HG03280 (cell line): ENCODE results near the gene GRK5.

ENCODE experiments used
- ATAC-seq: cut with Tn5 transposase; IDR thresholded peaks from one replicate; pipeline ENCODE4 v1.9.1; 2021; ENCODE audit warnings: mild to moderate bottlenecking, moderate library complexity; ENCODE audit not compliant: unreplicated experiment

GRK5 gene

GRCh38 chr10:119498889-119499676 is 291.7 kb downstream of the GRK5 start:
- no peak for ATAC-seq

DNA sequence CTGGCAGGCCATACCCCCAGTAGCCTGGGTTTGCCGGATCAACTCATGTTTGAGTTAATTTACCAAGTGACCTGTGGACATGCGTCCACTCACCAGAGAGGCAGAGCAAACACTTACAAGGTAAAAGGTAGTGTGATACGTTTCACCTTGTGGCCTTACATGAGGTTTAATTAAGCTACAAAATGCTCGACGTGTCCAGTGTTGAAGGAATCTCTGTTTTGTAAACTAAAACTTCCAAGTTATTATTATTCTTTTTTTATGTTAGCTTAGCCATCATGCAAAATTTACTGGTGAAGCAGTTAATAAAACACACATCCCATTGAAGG is 292.3 kb downstream of the GRK5 start:
- ATAC-seq = no peak

DNA sequence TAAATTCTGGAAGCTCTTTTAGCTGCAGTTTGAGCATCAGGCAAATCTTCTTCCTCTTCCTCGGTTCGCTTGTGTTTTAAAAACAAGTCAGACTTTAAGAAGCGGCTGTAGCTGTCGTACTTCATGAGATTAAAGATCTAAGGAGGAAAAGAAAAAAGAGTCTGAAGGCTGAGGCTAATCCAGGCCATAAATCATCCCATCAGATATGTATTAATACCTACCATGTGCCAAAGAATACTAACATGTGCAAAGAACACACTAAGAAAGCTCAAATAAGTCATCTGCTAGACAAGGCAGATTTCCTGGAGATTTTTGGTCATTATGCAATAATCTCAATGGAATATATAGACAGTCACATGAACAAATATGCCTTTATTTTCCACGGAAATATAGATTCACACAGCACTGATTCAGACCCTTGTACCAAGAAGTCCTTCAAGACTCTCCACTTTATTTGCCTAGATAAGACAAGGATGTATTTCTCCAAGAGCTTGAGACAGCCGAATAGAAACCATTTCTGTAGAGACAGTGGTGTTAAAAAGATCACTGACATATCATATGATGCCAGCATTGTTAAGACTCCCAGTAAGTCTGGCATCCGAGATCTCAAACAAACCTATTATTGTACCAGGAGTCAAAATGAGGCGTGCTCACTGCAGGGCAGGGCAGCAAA is 292.9 kb downstream of the GRK5 start:
- no peak for ATAC-seq

- ATAC-seq = no peak
These were observed 293.4 kb downstream of the GRK5 start for GRCh38 chr10:119500821-119501220.

- ATAC-seq = no peak
These were observed 294.3 kb downstream of the GRK5 start for GRCh38 chr10:119501690-119502089.

- no peak for ATAC-seq
These were observed 294.8 kb downstream of the GRK5 start for GRCh38 chr10:119502209-119502608.

- ATAC-seq = no peak
These were observed 295.3 kb downstream of the GRK5 start for GRCh38 chr10:119502618-119503155.

DNA sequence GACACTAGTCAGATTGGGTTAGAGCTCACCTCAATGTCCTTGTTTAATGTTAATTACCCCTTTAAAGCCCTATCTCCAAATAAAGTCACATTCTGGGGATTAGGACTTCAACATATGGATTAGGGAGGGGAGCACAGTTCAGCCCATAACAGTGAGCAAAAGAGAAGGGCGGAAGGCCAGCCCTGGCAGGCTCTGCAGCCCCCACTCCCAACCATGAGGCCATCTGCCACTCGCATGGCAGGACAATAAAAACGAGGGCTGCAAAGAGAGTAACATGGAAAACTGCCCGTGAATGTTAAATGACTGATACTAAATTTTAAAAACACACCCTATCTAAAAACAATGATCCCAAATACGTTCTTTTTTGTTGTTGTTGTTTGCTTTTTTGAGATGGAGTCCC is 296.4 kb downstream of the GRK5 start:
- ATAC-seq = no peak

GRCh38 chr10:119504651-119505050 is 297.3 kb downstream of the GRK5 start:
- no peak for ATAC-seq

DNA sequence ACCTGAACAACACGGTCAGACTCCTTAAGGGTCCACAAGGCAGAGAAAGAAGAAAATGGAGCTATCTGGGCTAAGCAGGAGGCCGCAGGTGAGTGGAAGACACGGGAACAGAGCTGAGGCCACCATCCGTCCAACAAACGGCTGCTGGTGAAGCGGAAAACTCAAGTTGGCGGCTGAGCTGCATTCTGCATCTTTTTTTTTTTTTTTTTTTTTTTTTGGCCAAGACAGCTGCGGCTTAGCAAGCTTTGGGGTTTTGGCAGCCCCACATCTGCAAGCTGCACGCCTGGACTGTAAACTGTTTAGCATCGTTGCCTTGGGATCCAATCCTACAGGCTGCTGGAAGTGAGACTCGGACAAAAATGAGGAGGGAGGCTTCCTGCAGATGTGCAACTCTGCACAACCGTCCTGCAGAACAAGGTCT is 297.8 kb downstream of the GRK5 start:
- no peak for ATAC-seq
